Left ventricle myocardium superior (tissue), 1 donor: ENCODE results near the gene MYLIP. TPM values are rescaled to one million over a fixed set of nuclear protein-coding genes. Genes with fewer than 3 reads are reported as not detected.
A peak's percentile ranks its signal among the peaks of the same experiment; 100 is the strongest.

Experiments used
- ATAC-seq: fragments of 200-7000 bp; cut with Tn5 transposase; one replicate; pipeline ENCODE4 v1.9.1; 2020; ENCODE audit warnings: mild to moderate bottlenecking, moderate library complexity
- DNase-seq: peaks from one replicate; pipeline ENCODE4 v3.0.0-alpha.2; 2020
- intact Hi-C: fragments of 100-400 bp; cut with micrococcal nuclease; formaldehyde crosslinking; loops from one replicate; pipeline ENCODE4 v1.11.0; 2022
- total RNA-seq: library from RNA; stranded (reverse); fragmentation: NEBNext Ultra II Directional; extraction: Animal tissue kit (Norgen Biotek cat#: 25700); gene quantifications from one replicate; pipeline ENCODE4 v1.2.1, GENCODE V29; 2021
- donor health status: DM: no; HTN: yes; CAD: no; lungs with severe emphysema.

MYLIP gene
- total RNA-seq, 1 donor from 2014 or later = 12.9 TPM

DNA sequence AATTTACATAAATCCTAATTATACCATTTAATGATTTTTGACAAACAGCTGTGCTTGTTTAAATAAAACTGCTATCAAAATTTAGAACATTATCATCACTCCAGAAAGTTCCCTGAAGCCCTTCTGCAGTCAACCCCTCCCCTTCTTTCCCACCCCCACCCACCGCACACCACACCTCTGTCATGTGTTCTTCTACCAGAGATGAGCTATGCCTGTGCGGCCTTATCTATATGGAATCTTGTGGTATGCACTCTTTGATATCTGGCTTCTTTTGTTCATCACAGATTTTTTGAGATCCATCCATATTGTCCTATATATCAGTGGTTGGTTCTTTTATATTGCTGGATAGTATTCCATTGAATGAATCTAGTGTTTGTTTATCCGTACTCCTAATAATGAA, 7.2 kb downstream of the MYLIP start:
- DNase-seq = no peak
- intact Hi-C loops = no loop called here
- no peak for ATAC-seq

DNA sequence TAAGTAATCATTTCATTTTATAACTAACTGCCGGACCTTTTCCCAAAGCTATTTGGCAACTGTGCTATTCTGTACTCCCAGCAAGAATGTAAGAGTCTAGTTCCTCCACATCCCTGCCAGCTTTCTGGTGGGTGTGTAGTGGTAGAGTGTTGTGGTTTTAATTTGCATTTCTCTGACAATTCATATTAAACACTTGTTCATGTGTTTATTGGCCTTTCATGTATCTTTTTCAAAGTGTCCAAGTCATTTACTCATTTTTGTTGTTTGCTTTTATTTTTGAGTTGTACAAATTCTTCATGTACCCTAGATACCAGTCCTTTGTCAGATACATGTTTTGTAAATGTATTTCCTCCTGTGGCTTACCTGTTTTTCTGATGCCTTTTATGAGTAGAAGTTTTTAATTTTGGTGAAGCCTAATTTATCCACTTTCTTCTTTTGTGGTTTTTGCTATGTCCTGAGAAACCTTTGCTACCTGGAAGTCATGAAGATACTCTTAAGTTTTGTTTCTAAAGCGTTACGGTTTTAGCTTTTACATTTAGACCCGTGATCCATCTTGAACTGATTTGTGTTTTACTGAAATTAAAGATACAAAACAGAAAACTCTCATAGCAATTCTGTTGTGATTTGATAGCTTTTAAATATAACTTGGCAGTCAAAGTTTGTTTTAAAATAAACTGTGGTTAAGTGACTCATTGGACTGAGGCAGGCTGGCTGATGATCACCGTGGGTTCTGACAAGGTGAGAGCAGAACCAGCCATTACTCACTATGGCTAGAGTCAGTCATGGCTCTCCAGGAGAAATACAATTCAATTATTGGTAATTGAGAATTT, 8.0 kb downstream of the MYLIP start:
- ATAC-seq (peak; percentile 77), DNase-seq (no peak)
- intact Hi-C loops = no loop called here

GRCh38 chr6:16137451-16137801, 8.5 kb downstream of the MYLIP start:
- ATAC-seq (no peak), DNase-seq (no peak)
- intact Hi-C loops = no loop called here

DNA sequence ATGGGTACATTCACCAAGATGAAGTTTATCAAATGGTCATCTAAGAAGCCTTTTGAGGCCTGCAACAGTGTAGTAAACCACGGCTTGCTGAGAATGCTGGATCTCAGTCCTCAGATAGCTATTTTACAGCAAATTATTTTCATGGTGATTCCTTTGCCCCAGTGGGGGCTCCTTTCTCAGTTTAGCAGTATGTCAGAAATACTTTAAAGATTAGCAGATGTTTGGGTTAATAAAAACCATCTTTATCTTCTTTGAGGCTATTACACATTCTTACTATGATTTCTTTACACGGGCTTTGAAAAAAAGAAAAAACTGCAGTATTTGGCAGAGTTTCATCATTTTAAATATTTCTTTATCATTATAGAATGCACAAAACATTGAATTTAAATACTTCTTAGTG, 10.7 kb downstream of the MYLIP start:
- intact Hi-C loops = no loop called here
- DNase-seq = no peak
- no peak for ATAC-seq

- DNase-seq (no peak), ATAC-seq (no peak)
- intact Hi-C loops = no loop called here
Observed at GRCh38 chr6:16140607-16141006, 11.7 kb downstream of the MYLIP start.

GRCh38 chr6:16141514-16141913, 12.6 kb downstream of the MYLIP start:
- intact Hi-C loops = no loop called here
- DNase-seq (peak; percentile 39), ATAC-seq (peak; percentile 83)

- intact Hi-C loops = no loop called here
- ATAC-seq = no peak
- DNase-seq = no peak
Observed at GRCh38 chr6:16145038-16145437, 16.2 kb downstream of the MYLIP start.

DNA sequence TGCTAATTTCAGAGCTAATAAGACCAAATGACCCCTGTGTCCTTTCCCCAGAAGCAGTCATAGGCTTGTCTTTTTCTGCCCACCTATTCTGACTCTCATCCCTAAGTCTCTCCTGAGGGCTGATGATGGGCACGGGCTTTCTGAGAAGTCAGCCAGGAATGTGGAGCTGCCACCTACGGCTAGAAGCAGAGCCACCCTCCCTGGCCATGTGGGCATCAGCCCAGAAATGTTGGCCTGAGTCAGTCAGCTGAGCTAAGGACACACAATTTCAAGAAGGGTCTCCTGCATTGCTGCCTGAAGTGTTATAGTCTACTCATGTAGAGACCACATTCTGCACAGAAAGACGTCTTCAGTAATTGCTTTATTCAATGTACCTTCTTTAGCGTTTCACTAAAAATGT, 17.1 kb downstream of the MYLIP start:
- peak; percentile 35 for ATAC-seq
- peak; percentile 37 for DNase-seq
- intact Hi-C loops = no loop called here

GRCh38 chr6:16146527-16146955, 17.7 kb downstream of the MYLIP start:
- ATAC-seq (peak; percentile 16), DNase-seq (no peak)
- intact Hi-C loops = no loop called here

- ATAC-seq (no peak), DNase-seq (no peak)
- intact Hi-C loops = no loop called here
Observed at GRCh38 chr6:16148498-16148897, 19.6 kb downstream of the MYLIP start.

DNA sequence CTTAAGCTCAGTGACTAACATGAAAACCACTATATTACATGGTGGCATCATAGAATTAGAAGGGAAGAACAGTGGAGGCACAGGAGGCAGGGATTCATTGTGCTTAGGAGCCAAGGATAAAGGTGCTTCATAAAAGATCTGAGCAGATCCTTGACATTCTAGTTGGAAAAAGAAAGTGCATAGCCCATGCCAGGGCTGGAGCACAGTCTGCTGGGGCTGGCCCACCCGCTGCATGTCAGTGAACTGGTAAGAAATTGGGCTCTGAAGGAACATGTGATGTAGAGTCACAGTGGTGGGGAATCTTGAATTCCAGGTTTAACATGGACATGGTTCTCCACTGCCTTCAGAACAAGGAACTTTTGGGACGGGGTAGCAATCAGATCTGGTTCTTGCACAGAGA, 20.4 kb downstream of the MYLIP start:
- ATAC-seq (no peak), DNase-seq (no peak)
- intact Hi-C loops = no loop called here

DNA sequence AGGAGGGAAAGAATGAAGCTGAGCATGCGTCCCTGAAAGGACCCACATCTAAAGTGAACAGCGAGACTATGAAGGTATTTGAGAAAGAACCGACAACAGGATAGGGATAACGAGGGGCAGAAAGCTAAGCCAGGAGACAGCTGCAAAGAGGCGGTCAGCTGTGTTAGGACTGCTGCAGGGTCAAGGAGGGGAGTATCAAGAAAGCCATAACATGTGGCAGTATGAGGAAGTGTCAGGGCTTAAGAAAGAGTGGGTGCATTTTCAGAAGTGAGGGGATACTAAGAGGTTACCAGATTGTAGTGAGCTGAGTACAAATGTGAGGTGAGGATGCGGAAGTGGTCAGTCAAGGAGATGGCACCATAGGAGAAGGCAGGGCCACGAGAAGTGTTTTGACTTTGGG, 21.2 kb downstream of the MYLIP start:
- intact Hi-C loops = no loop called here
- DNase-seq = no peak
- ATAC-seq = no peak

DNA sequence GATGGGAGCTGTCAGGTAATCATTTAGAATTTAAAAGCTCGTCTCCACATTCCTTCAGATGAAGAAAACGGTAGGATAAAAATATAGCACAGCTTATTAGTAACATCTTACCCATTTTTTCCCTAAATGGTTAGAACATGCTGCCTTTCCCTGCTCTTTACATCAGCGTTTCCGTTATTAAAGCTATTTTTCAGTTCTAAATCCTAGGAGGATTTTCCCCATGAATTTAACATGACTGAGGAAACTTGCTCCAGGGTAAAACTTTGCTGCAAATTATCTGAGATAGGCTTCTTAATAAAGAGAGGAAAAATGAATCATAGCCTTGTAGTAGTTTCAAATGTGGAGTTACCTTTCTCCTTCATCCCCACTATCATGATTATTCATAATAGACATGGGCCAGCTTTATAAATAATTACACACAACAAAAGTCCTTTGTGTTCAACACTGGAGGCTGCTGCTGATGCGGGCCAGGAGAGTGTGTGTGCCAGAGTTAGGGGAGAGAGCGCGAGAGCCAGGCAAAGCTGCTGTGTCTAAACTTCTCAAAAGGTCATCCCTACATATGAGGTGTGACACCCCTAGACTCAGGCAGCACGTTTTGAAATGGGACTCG, 24.4 kb downstream of the MYLIP start:
- ATAC-seq (no peak), DNase-seq (no peak)
- intact Hi-C loops = no loop called here

DNA sequence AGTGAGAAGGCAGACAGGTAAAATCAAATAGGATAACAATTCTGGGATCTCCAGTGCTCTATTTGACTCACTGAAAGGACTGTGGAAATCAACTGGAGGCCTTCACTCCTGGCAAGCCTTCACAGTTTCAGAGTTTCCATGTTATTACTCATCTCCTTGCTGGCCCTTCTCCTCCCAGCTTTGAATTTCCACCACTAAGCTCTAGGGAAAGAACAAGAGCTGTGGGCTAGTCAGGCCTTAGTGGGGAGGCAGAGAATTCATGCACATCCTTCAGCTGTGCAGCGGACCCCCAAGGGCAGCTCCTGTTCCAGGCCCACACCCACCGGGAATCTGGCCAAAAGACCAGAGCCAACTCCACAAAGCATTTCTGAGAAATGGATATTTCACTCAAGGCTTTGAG, 26.0 kb downstream of the MYLIP start:
- intact Hi-C loops = no loop called here
- DNase-seq (peak; percentile 68), ATAC-seq (peak; percentile 88)

DNA sequence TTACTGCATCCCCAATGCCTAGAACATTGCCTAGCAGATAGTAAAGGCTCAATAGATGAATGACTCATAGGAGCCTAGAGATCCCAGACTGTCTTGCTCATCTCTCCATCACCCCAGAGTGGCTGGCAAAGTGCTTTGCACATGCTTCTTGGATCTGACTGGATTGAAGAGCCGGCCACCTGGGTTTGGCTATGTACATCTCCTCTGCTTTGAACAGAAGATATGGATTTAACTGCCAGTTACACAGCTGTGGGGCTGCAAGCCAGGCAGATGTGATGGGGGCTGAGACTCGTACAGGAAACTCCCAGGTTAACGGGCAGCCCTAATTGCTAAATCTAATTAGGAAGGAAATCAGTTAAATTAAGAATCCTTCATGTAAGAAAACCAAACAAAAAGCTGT, 28.6 kb downstream of the MYLIP start:
- DNase-seq (no peak), ATAC-seq (no peak)

GRCh38 chr6:16157909-16158308, 29.0 kb downstream of the MYLIP start:
- DNase-seq = peak; percentile 40
- intact Hi-C loops = no loop called here
- peak; percentile 75 for ATAC-seq

More for the DNA sequence above, 28.6 kb downstream of the MYLIP start:
- intact Hi-C loops = no loop called here

DNA sequence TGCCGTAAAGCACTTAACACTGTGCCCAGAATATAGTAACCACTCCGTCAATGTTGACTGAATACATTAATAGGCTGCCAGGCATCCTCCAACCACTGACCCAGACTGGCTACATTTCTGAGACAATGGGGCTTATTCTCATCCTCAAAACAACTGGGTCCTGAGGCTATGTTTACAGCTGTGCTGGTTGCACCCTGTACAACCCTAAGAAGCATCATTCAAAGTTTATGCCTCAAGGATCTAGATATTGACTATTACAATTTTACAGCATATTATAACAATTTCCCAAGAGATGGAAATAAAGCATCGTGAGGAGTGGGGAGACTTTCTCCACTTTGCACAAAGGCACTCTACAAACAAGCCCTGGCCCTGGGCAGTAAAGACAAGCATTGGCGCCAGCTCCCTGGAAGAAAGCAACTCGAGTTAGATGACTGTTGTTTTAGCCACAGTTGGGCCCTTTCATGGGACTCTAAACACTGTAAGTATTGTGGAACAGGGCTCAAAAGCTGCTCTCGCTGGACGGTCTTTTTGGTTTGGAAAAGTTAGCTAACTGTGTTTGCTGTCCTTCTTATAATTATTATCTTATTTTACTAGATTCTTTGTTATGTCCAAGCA, 30.2 kb downstream of the MYLIP start:
- DNase-seq (no peak), ATAC-seq (no peak)
- intact Hi-C loops = no loop called here

GRCh38 chr6:16160794-16161193, 31.9 kb downstream of the MYLIP start:
- intact Hi-C loops = no loop called here
- ATAC-seq (no peak), DNase-seq (no peak)

DNA sequence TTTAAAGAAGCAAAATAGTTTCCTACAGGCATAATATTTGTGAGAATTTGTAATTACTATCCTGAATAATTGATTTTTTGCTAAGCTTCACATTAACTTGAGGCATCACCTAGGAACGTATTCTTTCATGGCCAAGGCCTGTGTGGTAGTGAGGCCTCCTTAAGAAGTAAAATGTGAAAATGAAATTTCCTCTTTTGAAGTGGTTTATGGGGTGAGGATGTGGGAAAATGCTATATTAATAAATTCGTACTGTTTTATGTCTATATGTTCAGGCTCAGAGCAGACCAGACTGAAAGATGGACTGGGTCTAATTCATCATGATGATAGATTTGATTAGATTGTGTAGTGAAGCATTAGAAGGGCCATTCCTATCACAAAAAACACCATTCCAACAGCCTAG, 33.1 kb downstream of the MYLIP start:
- no peak for DNase-seq
- intact Hi-C loops = no loop called here

GRCh38 chr6:16163066-16163465, 34.2 kb downstream of the MYLIP start:
- DNase-seq (no peak), ATAC-seq (no peak)
- intact Hi-C loops = no loop called here

More for the DNA sequence above, 33.1 kb downstream of the MYLIP start:
- no peak for ATAC-seq
